GM12874 (cell line): ENCODE measurements around the gene ELOVL5.

Experiments used
- CTCF ChIP-seq: IDR thresholded peaks from 2 replicates; pipeline ENCODE4 v1.5.1; 2011; ENCODE audit warnings: low read depth, mild to moderate bottlenecking, control low read depth, low read length, moderate library complexity; ENCODE audit not compliant: insufficient read depth

ELOVL5 gene

GRCh38 chr6:53257001-53257400 is 91.7 kb downstream of the ELOVL5 start:
- TF ChIP-seq CTCF, result no peak

- no peak for TF ChIP-seq CTCF
Observed at GRCh38 chr6:53252177-53252692, 96.5 kb downstream of the ELOVL5 start.

- no peak for TF ChIP-seq CTCF
Observed at GRCh38 chr6:53251033-53251672, 97.6 kb downstream of the ELOVL5 start.

GRCh38 chr6:53250176-53251032 is 98.3 kb downstream of the ELOVL5 start:
- no peak for TF ChIP-seq CTCF

- no peak for TF ChIP-seq CTCF
Observed at GRCh38 chr6:53246924-53247323, 101.8 kb downstream of the ELOVL5 start.

- TF ChIP-seq CTCF, result no peak
Observed at GRCh38 chr6:53244958-53245357, 103.8 kb downstream of the ELOVL5 start.

GRCh38 chr6:53244399-53244931 is 104.3 kb downstream of the ELOVL5 start:
- TF ChIP-seq CTCF, result no peak
